Keratinocyte (primary cell): ENCODE results near the gene GPNMB.
"Not testable (repeated sequence)": the region's sequence is repeated elsewhere in the genome, so short reads cannot be mapped to it uniquely, and the experiment has no call there.

Source experiments
- EZH2 ChIP-seq: IDR thresholded peaks from one replicate; pipeline ENCODE4 v1.6.1; 2012; ENCODE audit warnings: inconsistent platforms, mild to moderate bottlenecking, low read length, moderate library complexity
- TF ChIP-seq, protein P1 (sequence below), 3 experiments: IDR thresholded peaks in 1 of 3; conservative IDR thresholded peaks in 1 of 3; optimal IDR thresholded peaks in 1 of 3; 2 replicates in 2 of 3; 3 replicates in 1 of 3; pipeline versions ENCODE3 to v1.5.1; 2011; ENCODE audit warnings: low read length in 3 of 3, mild to moderate bottlenecking in 3 of 3, moderate library complexity in 2 of 3, control low read depth in 1 of 3, inconsistent platforms in 1 of 3; ENCODE audit not compliant: insufficient read depth in 2 of 3; ENCODE audit errors: extremely low read depth in 1 of 3

DNA sequence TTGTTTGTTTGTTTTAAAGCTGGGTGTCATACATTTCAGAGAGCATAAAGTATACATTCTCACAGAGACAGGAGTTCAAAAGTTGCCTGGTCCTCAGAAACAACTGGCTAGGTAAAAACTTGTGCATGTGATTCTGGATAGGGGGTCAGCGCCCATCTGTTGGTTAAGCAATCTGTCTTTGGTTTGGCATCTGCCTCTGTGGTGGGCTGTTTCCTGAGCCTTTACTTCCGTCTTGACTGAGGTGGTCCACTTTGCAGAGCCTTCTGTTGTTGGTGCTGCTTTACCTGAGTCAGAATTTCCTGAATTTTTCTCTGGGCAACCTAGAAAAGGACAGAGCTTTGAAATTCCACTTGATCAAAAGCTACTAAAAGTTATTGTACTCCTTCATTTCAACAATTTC, 65.6 kb downstream of the GPNMB start:
- TF ChIP-seq, protein P1, sequence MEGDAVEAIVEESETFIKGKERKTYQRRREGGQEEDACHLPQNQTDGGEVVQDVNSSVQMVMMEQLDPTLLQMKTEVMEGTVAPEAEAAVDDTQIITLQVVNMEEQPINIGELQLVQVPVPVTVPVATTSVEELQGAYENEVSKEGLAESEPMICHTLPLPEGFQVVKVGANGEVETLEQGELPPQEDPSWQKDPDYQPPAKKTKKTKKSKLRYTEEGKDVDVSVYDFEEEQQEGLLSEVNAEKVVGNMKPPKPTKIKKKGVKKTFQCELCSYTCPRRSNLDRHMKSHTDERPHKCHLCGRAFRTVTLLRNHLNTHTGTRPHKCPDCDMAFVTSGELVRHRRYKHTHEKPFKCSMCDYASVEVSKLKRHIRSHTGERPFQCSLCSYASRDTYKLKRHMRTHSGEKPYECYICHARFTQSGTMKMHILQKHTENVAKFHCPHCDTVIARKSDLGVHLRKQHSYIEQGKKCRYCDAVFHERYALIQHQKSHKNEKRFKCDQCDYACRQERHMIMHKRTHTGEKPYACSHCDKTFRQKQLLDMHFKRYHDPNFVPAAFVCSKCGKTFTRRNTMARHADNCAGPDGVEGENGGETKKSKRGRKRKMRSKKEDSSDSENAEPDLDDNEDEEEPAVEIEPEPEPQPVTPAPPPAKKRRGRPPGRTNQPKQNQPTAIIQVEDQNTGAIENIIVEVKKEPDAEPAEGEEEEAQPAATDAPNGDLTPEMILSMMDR (optimal IDR thresholded peaks at IDR 0.05 in 1 of 3, IDR thresholded peaks at IDR 0.05 in 1 of 3, conservative IDR thresholded peaks at IDR 0.05 in 1 of 3; ENCODE audit: extremely low read depth in 1 of 3, insufficient read depth in 2 of 3, low read length in 3 of 3): not testable (repeated sequence)
- not testable (repeated sequence) for TF ChIP-seq EZH2
